Measurements from ENCODE around the gene IL16.

The IL16 gene

DNA sequence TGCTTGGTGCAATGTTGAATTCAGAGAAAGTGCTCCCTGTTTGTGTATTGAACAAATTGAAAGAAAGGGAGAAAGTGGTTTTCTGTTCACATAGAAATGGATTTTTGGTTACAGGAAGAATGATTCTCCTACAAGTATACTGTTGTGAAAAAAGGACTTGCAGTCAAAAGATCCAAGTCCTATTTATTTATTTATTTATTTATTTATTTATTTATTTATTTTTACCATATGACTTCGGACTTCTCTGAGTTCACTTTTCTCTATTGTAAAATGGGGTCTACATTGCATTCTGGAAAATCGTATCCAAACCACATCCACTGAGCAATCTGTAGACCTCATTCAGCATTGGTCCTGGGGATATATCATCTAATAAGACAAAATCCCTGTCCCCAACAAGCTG lies 81.2 kb downstream of the IL16 start:
- no peak for DNase-seq

DNA sequence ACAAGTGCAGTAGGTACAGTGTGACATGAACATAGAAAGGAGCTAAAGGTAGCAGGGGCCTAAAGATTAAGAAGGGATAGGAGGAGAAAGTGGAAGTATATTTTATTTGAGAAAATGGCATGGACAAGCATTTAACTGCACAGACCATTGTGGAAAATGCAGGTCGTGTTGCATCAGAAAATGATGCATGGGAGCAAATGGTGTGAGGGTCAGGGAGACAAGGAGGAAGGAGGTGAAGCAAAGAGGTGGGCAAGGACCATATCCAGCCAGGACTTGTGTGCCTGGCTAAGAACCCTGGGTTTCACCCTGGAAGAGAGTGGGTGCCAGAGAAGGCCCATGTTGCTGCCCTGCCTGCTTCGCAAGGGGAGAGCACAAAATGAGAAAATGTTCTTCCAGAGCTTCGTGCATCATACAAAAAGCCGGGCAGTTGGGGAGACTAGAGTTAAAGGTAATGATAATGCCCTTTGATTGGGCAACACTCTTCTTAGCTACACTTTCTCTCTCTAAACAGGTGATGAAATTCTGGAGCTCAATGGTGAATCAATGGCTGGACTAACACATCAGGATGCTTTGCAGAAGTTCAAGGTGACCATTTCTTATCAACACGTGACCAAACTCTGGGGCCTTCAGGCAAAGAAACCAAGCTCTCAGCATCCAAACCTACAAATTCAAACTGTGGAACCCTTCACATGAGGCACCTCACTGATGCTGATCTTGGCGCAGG lies 81.8 kb downstream of the IL16 start:
- no peak for DNase-seq

DNA sequence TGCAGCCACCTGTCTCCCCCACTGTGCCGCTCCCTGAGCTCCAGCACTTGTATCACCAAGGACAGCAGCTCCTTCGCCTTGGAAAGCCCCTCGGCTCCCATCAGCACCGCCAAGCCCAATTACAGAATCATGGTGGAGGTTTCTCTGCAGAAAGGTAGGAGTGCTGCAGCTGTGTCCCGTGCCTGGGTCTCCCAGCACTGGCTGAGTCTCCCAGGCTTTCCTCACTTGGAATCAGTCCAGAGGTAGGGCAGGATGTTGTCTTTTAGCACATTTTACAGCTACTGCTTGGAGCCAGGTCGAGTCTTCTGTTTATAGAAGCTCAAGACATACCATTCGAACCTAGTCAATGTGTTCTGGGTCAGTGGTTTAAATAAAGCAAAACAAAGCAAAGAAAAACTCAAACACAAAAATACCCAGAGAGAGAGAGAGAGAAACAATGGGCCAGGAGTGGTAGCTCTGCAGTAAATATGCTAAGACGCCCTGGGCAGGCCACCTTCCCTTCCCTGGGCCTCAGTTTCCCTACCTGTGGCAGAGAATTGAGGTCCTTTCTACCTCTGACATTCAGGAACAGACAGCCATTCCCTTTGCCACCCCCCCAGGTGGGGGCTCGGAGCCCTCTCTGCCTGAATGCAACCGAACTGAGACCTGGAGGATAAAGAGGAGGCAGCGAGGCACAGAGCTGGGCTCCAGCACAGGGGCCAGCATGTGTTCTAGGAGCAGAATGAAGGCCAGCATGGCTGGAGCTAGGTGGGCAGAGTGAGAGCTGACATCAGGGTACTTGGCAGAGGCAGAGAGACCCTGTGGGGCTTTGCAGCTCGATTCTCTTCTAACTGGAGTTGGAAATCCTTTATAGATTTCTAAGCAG lies 83.2 kb downstream of the IL16 start:
- no peak for DNase-seq

DNA sequence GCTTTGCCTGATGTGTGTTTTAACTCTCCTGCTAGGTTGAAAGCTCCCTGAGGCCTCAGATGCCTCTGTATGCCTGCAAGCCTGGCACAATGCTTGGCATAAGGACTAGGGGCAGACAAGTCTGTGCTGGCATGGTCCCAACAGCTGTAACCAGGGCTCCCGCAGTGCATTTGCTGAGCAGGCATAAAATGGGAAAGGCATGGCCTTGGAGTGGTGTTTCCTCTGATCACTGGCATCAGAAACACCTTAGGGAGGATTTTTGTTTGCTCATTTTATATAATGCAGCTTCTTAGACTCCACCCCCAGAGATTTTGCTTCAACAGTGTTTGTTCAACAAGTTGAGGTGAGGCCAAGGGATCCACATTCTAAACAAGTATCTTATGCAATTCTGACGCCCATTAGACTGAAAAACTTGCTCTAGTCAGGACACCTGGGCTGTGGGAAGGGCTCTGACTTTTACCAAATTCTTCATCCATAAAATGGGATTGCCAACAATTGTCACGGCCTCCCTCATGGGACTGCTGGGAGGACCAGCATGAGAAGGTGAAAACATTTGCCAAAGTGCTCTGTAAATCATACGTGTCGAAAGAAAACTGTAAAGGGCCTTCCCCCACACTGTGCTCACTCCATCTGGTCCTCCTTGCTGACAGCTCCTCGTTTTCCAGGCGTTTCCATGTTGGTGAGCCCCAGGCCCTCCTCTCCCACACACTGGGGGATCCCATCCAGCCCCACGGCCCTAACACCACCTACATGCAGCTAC lies 84.2 kb downstream of the IL16 start:
- no peak for DNase-seq

DNA sequence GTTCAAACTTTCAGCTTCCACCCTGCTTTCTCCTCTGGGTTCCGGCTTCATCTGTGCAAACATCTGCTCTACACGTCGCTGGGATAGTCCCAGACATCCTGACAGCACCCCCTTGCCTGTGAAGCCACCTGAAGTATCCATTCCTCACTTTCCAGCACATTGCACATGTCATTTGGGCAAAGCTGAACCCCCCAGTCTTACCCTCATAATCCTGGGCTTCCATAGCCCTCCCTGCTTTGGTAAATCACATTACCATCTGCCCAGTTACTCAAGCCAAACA lies 84.7 kb downstream of the IL16 start:
- DNase-seq: no peak

- no peak for DNase-seq
Measured at GRCh38 chr15:81281766-81282605, 85.3 kb downstream of the IL16 start.

- no peak for DNase-seq
Measured at GRCh38 chr15:81282606-81282895, 85.9 kb downstream of the IL16 start.

GRCh38 chr15:81282911-81283310 lies 86.2 kb downstream of the IL16 start:
- no peak for DNase-seq

DNA sequence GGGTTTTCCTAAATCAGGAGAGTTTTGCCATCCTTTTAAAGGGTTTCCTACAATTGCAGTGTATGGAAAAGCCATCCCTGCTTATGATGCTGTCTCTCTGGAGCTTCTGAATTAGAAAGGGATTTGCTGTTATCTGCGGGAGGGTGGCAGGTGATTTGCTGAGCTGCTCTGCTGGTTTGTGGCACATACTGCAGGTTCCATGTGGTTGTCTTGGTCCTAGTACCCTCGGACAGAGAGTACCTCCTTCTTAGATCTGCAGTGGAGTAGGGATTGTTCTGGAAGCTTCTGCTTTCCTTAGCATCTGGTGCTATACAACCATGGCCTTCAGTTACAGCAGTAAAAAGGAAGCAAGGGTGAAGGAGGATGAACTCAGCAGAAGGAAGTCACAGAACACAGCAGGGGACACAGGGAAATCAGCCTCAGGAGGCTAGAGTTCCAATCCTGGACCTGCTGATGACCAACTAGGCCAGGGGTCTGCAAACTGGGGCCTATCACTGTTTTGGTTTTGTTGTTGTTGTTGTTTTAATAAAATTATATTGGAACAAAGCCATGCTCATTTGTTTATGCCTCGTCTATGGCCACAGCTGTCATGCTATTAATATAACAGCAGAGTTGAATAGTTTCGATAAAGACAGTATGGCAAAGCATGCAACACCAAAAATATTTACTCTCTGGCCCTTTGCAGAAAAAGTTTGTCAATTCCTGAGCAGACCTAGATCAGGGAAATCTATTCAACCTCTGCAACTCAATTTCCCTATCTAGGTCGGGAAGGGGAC lies 87.8 kb downstream of the IL16 start:
- no peak for DNase-seq

- DNase-seq: no peak
Measured at GRCh38 chr15:81285461-81285860, 88.8 kb downstream of the IL16 start.

GRCh38 chr15:81286621-81287121 lies 90.0 kb downstream of the IL16 start:
- no peak for DNase-seq

DNA sequence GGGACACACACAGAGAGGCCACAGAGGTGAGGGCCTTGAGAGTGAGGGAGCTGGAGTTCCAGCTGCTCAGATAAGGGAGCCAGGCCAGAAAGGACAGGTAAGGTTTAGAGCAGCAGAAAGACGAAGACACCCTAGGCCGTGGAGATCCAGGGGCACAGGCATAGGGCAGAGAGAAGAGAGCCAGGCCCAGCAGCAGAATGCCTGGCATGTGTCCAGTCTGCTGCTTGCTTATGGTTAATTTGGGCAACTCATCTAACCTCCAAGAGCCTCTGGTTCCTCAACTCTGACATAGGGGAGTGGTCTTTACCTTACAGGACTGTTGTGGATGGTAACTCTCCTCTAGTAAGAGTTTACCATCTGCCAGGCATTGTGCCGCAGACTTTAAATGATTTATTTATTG lies 91.4 kb downstream of the IL16 start:
- DNase-seq: no peak

DNA sequence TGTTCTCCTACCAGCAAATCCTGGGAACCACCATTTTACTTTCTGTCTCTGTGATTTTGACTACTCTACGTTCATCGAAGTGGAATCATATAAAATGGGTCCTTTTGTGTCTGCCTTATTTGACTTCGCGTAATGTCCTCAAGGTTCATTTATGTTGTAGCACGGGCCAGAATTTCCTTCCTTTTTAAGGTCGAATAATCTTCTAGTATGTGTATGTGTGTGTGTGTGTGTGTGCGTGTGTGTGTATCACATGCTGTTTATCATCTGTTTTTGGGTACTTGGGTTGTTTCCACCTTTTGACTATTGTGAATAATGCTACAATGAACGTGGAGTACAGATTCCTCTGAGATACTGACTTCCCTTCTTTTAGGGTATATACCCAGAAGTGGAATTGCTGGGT lies 91.9 kb downstream of the IL16 start:
- DNase-seq: no peak

- no peak for DNase-seq
Measured at GRCh38 chr15:81289910-81290309, 93.2 kb downstream of the IL16 start.

GRCh38 chr15:81291916-81292522 lies 95.3 kb downstream of the IL16 start:
- no peak for DNase-seq

DNA sequence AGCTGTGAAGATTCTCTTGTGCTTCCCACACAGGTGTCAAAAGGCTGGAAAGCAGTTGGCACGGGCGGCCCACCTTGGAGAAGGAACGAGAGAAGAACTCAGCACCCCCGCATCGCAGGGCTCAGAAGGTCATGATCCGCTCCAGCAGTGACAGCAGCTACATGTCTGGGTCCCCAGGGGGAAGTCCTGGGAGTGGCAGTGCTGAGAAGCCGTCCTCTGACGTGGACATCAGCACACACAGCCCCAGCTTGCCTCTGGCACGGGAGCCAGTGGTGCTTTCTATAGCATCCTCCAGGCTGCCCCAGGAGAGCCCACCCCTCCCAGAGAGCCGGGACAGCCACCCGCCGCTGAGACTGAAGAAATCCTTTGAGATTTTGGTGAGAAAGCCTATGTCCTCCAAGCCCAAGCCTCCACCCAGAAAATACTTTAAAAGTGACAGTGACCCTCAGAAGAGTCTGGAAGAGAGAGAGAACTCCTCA lies 95.9 kb downstream of the IL16 start:
- DNase-seq: no peak

DNA sequence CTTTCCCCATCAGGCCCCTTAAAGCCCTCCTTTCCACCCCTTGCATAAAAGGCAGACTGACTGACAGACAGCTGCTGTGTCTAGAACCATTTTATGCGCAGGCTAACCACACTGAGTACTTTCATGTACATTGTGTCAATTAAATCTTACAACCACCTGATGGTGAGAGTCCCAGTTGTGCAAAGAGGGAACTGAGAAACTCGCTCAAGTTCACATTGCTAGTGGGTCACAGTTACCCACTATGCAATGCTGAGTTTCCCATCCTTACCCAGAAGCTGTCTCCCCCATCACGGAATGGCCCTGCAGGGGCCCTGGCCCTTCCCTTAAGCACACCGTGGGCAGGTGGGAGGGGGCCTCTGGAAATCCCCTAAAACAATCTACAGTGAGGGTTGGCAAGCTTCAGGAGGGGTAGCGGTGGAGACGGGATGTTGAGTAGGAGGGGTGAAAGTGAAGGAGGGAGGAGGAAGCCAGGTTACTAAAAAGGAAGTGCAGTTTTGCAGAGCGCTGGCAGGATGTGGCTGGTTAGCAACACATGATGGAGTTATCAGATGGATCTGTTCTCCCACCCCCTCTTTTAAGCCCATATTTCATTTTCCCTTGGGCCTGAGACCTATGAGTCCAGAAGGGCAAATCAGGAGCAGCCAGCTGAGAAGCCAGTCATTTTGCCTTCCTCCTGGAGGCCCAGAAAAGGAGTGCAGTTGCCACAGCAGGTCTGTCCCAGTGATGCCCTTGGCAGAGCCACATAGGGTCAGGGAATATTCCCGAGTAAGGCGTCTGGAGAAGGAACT lies 97.2 kb downstream of the IL16 start:
- DNase-seq: no peak

- no peak for DNase-seq
Measured at GRCh38 chr15:81294516-81294880, 97.8 kb downstream of the IL16 start.

- no peak for DNase-seq
Measured at GRCh38 chr15:81295486-81296121, 98.9 kb downstream of the IL16 start.

- DNase-seq: no peak
Measured at GRCh38 chr15:81296186-81296585, 99.5 kb downstream of the IL16 start.

Measured in DMS79 treated with DMSO at 0.1 percent for 48 hours (cell line).